RWPE1 (cell line): ENCODE results near the gene PITPNM3.
"Not testable (repeated sequence)": the region's sequence is repeated elsewhere in the genome, so short reads cannot be mapped to it uniquely, and the experiment has no call there.

Experiments used
- CTCF ChIA-PET: fragments of 350-600 bp; sonication (Branson Sonifier 250); formaldehyde crosslinking; extraction: SDS; loops from one replicate; lab custom pipeline; 2021; lab: Yijun Ruan, JAX
- POLR2A ChIA-PET: fragments of 400-600 bp; formaldehyde crosslinking; extraction: SDS; loops from one replicate; lab custom pipeline; 2020; ENCODE audit warnings: antibody characterized with exemption; ENCODE audit not compliant: low non-redundant PET; lab: Yijun Ruan, JAX
- DNase-seq: peaks from one replicate; pipeline ENCODE4 v3.0.0; 2012; ENCODE audit warnings: low spot score
- H3K27ac ChIP-seq: fragments of 450-650 bp; 2 replicates; pipeline ENCODE4 v1.5.1; 2017
- TF ChIP-seq, protein P1 (sequence below): fragments of 450-650 bp; conservative IDR thresholded peaks from 2 replicates; pipeline ENCODE4 v1.5.1; 2017; ENCODE audit warnings: low read depth, mild to moderate bottlenecking

PITPNM3 gene

DNA sequence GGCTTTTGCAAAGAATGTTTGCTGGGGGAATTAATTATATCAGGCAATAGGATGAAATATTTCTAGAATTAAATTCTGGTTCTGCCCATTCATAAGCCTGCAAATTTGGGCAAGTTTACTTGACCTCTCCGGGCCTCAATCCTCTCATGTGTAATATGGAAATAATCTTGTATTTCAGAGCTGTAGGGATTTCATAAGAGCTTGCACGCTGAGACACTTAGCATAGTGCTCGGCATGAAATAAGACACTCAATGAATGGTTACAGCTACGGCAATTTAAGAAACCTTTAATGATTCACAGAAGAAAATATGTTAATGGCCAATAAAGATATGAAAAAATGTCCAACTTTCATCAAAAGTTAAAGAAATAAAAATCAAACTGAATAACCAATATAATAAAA lies 40.6 kb upstream of the PITPNM3 start:
- DNase-seq = no peak
- ChIA-PET POLR2A (no interaction called here), CTCF (no interaction called here)
- H3K27ac ChIP-seq = no peak overlapping the region
- TF ChIP-seq, protein P1, sequence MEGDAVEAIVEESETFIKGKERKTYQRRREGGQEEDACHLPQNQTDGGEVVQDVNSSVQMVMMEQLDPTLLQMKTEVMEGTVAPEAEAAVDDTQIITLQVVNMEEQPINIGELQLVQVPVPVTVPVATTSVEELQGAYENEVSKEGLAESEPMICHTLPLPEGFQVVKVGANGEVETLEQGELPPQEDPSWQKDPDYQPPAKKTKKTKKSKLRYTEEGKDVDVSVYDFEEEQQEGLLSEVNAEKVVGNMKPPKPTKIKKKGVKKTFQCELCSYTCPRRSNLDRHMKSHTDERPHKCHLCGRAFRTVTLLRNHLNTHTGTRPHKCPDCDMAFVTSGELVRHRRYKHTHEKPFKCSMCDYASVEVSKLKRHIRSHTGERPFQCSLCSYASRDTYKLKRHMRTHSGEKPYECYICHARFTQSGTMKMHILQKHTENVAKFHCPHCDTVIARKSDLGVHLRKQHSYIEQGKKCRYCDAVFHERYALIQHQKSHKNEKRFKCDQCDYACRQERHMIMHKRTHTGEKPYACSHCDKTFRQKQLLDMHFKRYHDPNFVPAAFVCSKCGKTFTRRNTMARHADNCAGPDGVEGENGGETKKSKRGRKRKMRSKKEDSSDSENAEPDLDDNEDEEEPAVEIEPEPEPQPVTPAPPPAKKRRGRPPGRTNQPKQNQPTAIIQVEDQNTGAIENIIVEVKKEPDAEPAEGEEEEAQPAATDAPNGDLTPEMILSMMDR = no peak

DNA sequence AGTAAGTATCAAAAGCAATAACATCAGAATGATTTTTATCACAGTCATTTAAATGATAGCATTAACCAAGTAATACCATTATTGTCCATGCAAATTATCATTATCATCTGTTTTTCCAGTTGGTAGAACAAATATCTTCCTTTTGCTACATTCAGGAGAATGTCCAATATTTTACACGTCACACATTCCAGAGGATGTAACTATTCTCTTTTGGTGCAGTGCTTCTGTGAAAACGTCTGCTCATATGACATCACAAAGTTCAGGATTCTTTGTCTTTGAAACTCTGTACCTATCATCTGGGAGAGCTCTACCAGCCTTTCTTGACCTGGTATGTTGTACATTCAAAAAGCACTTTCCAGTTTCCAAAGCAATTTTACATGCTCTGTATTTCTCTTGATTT lies 40.2 kb upstream of the PITPNM3 start:
- no peak overlapping the region for H3K27ac ChIP-seq
- DNase-seq = no peak
- ChIA-PET POLR2A (no interaction called here), CTCF (no interaction called here)
- TF ChIP-seq, protein P1 = no peak

GRCh38 chr17:6596081-6596480 lies 39.7 kb upstream of the PITPNM3 start:
- DNase-seq = no peak
- ChIA-PET CTCF (no interaction called here), POLR2A (no interaction called here)
- H3K27ac ChIP-seq = no peak overlapping the region
- TF ChIP-seq, protein P1 = no peak

- DNase-seq, POLR2A ChIA-PET, CTCF ChIA-PET, H3K27ac ChIP-seq: not testable (repeated sequence)
These were observed 37.0 kb upstream of the PITPNM3 start for GRCh38 chr17:6593371-6593770.

GRCh38 chr17:6592173-6592572 lies 35.8 kb upstream of the PITPNM3 start:
- TF ChIP-seq, protein P1 = no peak
- no peak for DNase-seq
- peak overlapping the region; percentile 86 for H3K27ac ChIP-seq
- ChIA-PET CTCF (no interaction called here), POLR2A (no interaction called here)

GRCh38 chr17:6591599-6592158 lies 35.3 kb upstream of the PITPNM3 start:
- TF ChIP-seq, protein P1 = no peak
- peak overlapping the region; percentile 86 for H3K27ac ChIP-seq
- ChIA-PET CTCF (interaction anchor here (0.7 kb wide), 1 partner anchor 119 kb away, joined by 4 read pairs; no protein-coding TSS in a partner anchor), POLR2A (interaction anchor here (0.5 to 0.6 kb wide), 2 partner anchors 148 to 1378 kb away, joined by 9 to 16 read pairs; no protein-coding TSS in a partner anchor)
- DNase-seq = peak; percentile 44

GRCh38 chr17:6589266-6589946 lies 33.1 kb upstream of the PITPNM3 start:
- POLR2A ChIA-PET = no interaction called here
- H3K27ac ChIP-seq = peak overlapping the region; percentile 18; the same call in 1 of the 2 replicates
- DNase-seq = no peak
- TF ChIP-seq, protein P1 = no peak
- CTCF ChIA-PET = interaction anchor here (1.3 kb wide), 1 partner anchor 116 kb away, joined by 4 read pairs; no protein-coding TSS in a partner anchor
